ENCODE measurements around the gene SUSD3. TPM values are rescaled to one million over a fixed set of nuclear protein-coding genes. Genes with fewer than 3 reads are reported as not detected.

Gene SUSD3
- total RNA-seq, 1 donor from 2014 or later: not detected

DNA sequence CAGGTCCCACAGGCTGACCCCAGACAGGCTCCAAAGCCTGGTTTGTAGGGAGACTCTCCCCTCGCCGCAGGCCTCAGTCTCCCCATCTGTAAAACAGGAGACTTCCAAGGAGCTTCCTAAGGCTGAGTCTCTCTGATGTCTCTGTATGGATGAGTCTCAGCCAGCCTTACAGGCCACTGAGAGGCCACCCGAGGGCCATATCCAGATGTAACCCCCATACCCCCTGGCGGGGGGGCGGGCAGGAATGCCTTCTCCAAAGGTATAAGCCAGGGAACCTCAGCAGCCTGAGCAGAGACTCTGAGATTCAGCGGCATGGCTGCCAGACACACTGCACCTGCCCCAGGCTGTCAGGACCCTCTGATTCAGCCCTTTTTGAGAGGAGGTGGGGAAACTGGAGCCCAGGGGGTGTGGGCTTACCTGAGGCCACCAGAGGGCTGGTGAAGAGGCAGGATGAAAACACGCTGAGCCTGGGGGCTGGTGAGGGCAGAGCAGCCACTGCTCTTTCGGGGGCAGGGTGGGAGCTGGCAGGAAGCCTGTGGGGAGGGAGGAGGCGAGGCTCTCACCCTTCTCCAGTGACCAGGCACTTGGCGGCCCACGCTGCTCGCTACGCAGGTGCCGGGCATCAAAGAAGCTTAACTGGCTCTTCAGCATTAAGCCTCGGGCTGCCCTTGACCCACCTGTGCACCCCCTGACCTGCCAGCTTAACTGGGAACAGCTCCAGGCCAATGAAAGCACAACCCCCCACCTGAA is 5.5 kb upstream of the SUSD3 start:
- DNase-seq (ENCODE audit: low spot score): no peak

DNA sequence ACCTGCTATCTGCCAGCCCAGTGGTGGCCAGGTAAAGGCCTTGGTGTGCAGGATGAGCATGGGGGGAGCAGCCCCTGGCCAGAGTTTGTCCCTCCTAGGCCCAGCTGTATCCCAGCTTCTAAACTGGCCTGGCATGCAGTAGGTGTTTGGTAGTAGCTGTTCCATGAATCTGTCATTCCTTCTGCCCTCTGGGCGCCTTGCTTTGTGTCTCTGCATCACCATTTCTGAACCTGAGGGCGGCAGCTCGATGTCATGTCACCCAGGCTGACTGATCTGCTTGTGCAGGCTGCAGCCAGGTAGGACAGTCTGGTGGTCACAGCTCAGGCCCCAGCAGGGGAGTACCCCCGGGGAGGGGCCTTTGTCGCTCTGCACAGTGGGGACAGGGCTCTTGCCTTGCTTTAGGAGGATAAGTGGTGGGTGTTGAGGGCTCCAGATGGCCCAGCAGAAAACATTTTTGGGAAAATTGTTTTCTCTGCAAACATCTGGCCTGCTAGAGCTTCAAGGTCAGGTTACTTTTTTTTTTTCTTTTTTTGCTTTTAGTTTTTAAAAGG is 4.6 kb upstream of the SUSD3 start:
- DNase-seq (ENCODE audit: low spot score): no peak

DNA sequence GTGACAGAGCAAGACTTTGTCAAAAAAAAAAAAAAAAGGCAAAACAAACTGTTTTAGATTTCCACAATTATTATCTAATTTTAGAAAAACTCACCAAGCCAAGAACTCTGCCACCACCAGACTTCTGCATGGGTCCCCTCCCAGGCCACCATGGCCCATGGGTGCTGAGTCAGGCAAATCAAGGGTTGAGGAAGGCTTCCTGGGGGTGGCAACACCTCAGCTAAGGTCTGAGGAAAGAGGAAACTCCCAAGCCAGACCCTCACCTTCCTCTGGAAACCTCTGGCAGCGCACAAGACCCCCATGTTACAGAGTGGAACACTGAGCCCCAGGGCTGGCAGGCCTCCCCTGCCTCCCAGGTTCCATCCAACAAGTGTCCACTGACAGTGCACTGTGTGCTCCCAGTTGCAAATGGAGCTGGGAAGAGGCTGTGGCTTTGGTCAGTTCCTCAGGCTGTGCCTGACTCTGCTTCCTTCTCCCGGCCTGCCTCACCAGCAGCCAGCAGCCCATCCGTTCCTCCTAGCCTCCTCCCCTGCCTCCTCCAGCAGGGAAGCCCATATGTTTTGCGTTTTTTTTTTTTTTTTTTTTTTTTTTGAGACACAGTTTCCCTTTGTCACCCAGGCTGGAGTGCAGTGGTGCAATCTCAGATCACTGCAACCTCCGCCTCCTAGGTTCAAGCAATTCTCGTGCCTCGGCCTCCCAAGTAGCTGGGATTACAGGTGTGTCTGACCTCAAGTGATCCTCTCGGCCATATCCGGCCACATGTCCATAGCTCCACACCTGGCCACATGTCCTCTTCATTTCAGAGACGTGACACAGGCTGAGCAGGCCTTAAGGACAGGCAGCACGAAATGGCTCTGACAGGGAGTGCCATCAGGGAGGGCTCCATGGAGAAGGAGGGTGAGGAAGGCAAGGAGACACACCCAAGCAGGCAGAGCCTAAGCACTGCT is 3.5 kb upstream of the SUSD3 start:
- no peak for DNase-seq (ENCODE audit: low spot score)

GRCh38 chr9:93057042-93057702 is 1.3 kb upstream of the SUSD3 start:
- no peak for DNase-seq (ENCODE audit: low spot score)

GRCh38 chr9:93057703-93058354 is 672 bp upstream of the SUSD3 start:
- no peak for DNase-seq (ENCODE audit: low spot score)

DNA sequence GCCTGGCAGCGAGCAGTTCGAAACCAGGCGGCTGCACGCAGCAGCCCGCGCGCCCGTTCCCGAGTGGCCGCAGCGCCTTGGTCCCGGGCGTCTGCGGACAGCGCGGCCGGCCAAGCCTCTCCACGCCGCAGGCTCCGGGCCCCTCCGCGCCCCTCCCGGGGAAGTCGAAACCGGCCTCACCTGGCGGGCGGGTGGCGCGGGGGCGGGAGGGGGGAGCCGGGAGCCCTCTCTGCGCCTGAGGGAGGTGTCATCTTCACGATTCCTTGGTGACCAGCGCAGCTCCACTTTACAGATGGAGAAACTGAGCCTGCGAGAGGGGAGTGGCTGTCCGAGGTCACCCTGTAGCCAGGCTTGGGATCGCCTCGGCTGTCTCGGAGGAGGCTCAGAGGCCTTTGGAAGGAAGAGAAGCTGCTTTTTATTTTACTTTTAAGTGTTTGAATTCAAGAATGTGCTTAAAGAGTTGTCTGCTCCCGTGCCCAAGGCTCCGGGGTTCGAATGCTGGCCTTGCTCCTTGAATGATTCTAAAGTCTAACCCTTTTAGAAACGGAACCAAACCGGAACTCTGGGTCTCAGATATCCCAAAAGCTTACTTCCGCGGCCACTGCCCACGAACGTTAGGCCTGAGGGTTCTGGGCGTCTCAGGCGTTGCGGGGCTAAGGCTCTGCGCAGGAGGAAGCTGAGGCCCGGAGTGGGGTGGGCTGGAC is 662 bp downstream of the SUSD3 start:
- DNase-seq (ENCODE audit: low spot score): no peak

DNA sequence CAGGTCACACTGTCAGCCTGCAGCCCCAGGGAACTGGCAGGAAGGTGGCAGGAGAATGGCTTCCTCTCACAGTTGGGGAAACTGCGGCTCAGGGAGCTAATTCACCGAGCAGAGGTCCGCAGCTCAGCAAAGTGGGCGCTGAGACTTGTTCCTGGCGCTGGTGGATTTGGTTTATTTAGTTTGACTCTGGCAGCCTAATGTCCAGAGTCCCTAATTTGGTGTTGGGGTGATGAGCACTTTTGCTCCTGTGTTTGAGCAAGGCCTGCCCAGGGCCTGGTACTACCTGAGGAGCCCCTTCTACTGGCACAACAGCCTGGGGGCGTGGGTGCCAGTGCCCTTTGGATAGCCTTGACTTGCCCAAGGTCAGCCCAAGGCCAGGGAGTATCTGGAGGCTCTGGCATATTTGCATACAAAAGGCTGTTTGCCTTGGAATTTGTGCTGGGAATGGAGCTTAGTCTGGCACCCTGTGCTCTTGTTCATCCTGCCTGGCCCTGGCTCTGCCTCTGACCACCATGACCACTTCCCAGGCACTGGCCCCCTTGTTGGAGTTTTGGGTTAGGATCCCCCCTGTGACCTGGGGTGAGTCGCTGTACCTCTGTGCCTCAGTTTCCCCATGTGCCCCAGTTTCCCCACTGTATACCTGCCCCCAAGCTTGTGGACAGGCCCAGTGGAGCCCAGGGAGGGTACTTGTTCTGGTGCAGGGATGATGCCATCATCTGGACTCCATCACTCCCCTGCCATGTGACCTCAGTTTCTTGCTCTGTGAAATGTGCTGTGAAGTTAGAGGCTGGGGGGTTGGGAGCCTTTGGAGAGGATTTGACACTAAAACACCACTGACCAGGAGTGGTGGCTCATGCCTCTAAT is 1.4 kb downstream of the SUSD3 start:
- DNase-seq (ENCODE audit: low spot score): no peak

DNA sequence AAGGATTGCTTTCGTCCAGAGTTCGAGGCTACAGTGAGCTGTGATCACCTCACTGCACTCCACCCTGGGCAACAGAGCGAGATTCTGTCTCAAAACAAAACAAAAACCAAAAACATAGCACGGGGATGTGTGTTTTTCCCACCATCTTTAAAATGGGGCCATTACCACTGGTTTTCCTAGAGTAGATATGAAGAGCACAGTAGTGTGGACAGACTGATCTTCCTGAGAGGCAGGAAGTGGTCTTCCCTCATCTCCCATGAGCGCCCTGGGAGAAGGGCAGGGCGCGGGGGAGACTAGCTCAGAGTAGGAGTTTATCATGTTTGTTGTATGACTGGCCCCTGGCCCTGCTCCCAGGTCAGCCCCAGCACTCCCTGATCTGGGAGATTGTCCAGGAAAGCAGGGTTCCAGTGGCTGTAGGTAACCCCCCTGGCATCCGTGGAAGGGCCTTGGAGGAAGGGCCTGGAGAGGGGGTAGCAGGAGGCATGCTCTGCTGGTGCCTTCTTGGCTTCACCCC is 2.3 kb downstream of the SUSD3 start:
- no peak for DNase-seq (ENCODE audit: low spot score)

- no peak for DNase-seq (ENCODE audit: low spot score)
Observed at GRCh38 chr9:93061260-93061751, 2.8 kb downstream of the SUSD3 start.

DNA sequence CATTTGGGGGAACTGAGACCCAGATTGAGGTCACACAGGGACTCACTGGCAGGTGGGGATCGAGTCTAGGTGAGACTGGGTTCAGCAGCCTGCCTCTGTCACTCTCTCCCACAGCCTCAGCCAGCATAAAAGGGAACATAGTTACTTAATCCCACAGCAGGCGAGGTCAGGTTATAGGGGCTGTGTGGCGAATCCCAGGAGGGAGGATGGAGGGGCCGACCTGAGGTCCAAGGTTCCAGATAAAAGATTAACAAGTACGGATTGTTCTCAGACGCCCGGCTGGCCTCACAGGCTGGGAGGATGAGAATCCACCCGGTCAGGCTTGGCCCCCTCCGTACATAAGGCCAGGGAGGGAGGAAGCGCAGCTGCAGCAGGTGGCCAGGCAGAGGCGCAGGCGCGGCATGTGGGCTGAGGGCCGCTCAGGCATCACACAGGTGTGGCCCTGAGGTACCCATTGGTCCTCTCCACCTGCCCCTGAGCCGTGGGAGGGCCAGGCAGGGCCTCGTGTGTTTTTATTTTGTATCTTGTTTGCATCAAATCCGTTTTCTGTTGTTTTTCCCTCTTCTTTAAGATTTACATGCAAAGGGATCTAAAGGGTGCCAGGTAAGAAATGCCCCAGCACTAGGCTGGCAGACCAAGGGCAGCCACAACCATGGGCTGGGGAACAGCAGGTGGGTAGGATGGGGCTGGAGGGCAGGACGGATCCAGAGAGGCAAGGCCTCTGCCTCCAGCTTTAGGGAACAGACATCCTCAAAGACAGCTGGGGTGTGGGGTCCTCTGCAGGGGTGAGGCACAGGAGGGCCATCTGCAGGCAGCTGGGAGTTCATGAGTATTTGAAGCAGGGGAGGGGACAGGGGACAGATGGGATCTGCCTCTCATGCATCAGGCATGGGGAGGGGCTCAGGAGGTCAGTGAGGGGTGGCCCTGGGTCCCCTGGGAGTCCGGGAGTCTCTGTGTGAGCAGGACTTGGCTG is 3.6 kb downstream of the SUSD3 start:
- no peak for DNase-seq (ENCODE audit: low spot score)

DNA sequence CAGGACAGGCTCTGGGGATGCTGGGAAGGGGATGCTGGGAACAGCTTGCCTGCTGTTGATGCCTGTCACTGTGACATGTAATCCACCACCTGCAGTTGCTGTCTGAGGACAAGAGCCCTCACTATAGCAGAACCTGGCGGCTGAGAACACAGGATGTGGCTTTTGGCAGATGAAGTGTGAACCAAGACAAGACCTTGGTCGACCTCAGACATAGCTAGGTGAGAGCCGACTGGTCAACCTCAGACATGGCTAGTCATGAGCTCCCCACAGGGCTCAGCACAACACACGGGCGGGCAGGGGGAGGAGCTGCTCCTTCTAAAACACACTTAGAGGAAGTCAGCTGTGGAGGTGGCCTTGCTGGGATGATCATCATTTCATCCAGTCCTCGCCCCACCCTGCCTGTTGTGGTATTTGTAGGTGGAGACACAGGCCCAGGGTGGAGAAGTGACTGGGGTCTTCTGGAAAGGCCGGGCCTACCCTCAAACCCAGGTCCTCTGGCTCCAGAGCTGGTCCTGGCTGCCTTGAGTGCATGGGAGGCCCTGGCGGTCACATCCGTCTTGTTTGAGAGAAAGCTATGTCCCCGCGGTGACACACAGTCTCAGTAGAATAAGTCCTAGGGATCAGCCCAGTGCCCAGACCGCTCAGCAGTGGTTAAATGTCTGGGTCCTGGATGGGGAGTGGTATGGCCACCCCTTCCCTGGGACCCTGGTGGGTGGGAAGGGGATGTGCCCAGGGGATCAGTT is 6.1 kb downstream of the SUSD3 start:
- peak; percentile 19 for DNase-seq (ENCODE audit: low spot score)

GRCh38 chr9:93065135-93065720 is 6.7 kb downstream of the SUSD3 start:
- peak; percentile 28 for DNase-seq (ENCODE audit: low spot score)

DNA sequence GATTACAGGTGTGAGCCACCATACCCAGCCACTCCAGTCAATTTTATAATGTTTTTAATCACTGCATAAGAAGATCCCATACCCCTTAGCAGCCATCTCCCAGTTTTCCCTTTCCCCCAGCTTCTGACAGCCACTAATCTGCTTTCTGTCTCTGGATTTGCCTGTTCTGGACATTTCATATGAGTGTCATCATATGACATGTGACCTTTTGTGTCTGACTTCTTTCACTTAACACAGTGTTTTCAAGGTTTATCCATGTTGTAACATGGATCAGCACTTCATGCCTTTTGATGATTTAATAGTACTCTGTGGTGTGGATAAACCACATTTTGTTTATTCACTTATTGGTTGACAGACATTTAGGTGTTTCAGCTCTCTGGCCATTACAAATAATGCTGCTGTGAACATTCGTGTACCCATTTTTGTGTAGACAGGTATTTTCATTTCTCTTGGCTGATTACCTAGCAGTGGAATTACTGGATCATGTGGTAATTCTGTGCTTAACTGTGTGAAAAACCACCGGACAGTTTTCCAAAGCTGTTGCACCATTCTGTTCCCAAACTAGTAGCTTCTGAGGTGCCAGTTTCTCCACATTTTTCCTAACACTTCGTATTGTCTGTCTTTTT is 8.6 kb downstream of the SUSD3 start:
- DNase-seq (ENCODE audit: low spot score): no peak

DNA sequence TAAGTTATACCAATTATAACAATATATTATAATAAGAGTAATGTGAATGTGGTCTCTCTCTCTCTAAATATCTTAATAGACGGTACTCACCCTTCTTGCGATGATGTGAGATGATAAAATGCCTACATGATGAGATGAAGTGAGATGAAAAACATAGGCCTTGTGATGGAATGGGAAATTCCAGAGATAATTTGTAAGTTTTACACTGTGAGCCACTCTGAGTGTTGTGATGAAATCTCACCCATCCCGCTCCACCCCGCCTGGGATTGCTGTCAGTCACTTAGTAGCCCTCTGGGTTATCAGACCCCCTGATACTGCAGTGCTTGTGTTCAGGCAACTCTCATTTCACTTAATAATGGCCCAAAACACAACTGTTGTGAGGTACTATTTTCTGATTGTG is 10.5 kb downstream of the SUSD3 start:
- no peak for DNase-seq (ENCODE audit: low spot score)

DNA sequence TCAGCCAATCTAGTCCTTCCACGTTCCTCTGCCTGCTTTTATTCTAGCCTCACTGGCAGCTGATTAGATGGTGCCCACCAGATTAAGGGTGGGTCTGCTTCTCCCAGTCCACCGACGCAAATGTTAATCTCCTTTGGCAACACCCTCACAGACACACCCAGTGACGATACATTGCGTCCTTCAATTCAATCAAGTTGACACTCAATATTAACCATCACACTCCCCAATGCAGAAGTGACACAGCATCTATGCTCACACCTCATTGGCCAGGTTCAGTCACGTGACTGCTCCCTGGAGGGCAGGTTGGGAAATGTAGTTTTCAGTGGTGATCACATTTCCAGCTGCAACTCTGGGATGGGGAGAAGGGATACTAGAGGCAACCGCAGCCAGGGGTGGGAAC is 13.0 kb downstream of the SUSD3 start:
- DNase-seq (ENCODE audit: low spot score): no peak

GRCh38 chr9:93072383-93072795 is 13.9 kb downstream of the SUSD3 start:
- peak; percentile 34 for DNase-seq (ENCODE audit: low spot score)
